IPS-NIHi7 (cell line): ENCODE measurements around the gene ACAD10.
A peak's percentile ranks its signal among the peaks of the same experiment; 100 is the strongest.

Experiments used
- DNase-seq: peaks from one replicate; pipeline ENCODE4 v3.0.0; 2012; ENCODE audit warnings: mixed read lengths; ENCODE audit errors: extremely low spot score

Gene ACAD10

GRCh38 chr12:111775205-111776193 is 89.6 kb downstream of the ACAD10 start:
- DNase-seq = no peak

- no peak for DNase-seq
These were observed 91.0 kb downstream of the ACAD10 start for GRCh38 chr12:111776836-111777344.

- no peak for DNase-seq
These were observed 91.6 kb downstream of the ACAD10 start for GRCh38 chr12:111777345-111778045.

GRCh38 chr12:111780166-111780565 is 94.3 kb downstream of the ACAD10 start:
- no peak for DNase-seq

GRCh38 chr12:111780615-111781014 is 94.8 kb downstream of the ACAD10 start:
- no peak for DNase-seq

- no peak for DNase-seq
These were observed 95.3 kb downstream of the ACAD10 start for GRCh38 chr12:111781085-111781658.

- DNase-seq = peak; percentile 5
These were observed 97.2 kb downstream of the ACAD10 start for GRCh38 chr12:111783046-111783445.

GRCh38 chr12:111784953-111785352 is 99.1 kb downstream of the ACAD10 start:
- no peak for DNase-seq

- DNase-seq = no peak
These were observed 99.8 kb downstream of the ACAD10 start for GRCh38 chr12:111785651-111786050.

- DNase-seq = no peak
These were observed 102.4 kb downstream of the ACAD10 start for GRCh38 chr12:111788178-111788654.

- DNase-seq = no peak
These were observed 103.9 kb downstream of the ACAD10 start for GRCh38 chr12:111789779-111790178.

- no peak for DNase-seq
These were observed 105.7 kb downstream of the ACAD10 start for GRCh38 chr12:111791507-111791906.

GRCh38 chr12:111792155-111792855 is 106.5 kb downstream of the ACAD10 start:
- no peak for DNase-seq

GRCh38 chr12:111792856-111793235 is 107.0 kb downstream of the ACAD10 start:
- DNase-seq = no peak

- no peak for DNase-seq
These were observed 112.3 kb downstream of the ACAD10 start for GRCh38 chr12:111798182-111798581.

- no peak for DNase-seq
These were observed 113.9 kb downstream of the ACAD10 start for GRCh38 chr12:111799758-111800157.

GRCh38 chr12:111803038-111803626 is 117.3 kb downstream of the ACAD10 start:
- DNase-seq = no peak

- DNase-seq = no peak
These were observed 118.0 kb downstream of the ACAD10 start for GRCh38 chr12:111803851-111804250.

GRCh38 chr12:111806304-111806703 is 120.5 kb downstream of the ACAD10 start:
- DNase-seq = no peak
